ENCODE results near the gene FAM219B. TPM values are rescaled to one million over a fixed set of nuclear protein-coding genes. Genes with fewer than 3 reads are reported as not detected.

Gene FAM219B
- total RNA-seq, 6 experiments from 2014 or later = 40.6 to 61.4 (median 51.8) TPM

DNA sequence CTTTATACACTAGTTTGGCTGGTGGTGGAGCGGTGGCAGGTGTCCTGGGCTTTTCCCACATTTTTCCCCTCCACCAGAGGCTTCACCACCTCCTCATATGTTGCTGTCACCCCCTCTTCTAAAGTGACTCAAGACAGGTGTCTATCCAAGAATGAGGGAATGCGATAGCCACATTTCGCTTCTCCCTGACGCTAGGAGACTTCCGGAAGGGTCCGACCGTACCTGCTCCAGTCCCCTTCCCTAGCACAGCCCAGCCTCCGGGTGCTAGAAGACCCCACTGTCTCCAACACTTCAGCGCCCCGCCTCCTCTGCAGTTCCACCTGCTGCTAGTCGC lies 34.0 kb downstream of the FAM219B start:
- Mint-ChIP-seq H3K27me3 (ENCODE audit: insufficient read depth) (peaks cover 6% of the 10 kb centered on the region), H3K27ac (peak overlapping the region; percentile 96), H3K4me3 (peak overlapping the region; percentile 99), H3K9me3 (no peaks in the 10 kb centered on the region), H3K36me3 (ENCODE audit: low read depth) (peaks cover 15% of the 10 kb centered on the region), H3K4me1 (ENCODE audit: low read depth) (peaks cover 38% of the 10 kb centered on the region)
- TF ChIP-seq, protein P1, sequence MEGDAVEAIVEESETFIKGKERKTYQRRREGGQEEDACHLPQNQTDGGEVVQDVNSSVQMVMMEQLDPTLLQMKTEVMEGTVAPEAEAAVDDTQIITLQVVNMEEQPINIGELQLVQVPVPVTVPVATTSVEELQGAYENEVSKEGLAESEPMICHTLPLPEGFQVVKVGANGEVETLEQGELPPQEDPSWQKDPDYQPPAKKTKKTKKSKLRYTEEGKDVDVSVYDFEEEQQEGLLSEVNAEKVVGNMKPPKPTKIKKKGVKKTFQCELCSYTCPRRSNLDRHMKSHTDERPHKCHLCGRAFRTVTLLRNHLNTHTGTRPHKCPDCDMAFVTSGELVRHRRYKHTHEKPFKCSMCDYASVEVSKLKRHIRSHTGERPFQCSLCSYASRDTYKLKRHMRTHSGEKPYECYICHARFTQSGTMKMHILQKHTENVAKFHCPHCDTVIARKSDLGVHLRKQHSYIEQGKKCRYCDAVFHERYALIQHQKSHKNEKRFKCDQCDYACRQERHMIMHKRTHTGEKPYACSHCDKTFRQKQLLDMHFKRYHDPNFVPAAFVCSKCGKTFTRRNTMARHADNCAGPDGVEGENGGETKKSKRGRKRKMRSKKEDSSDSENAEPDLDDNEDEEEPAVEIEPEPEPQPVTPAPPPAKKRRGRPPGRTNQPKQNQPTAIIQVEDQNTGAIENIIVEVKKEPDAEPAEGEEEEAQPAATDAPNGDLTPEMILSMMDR (IDR thresholded peaks at IDR 0.05) = no peak
- no peak for DNase-seq

- DNase-seq = no peak
- Mint-ChIP-seq H3K4me3 (peak overlapping the region; percentile 43; the same call in 1 of the 2 replicates), H3K27ac (peak overlapping the region; percentile 52; the same call in 1 of the 2 replicates), H3K4me1 (ENCODE audit: low read depth) (peaks cover 55% of the 10 kb centered on the region), H3K36me3 (ENCODE audit: low read depth) (peaks cover 20% of the 10 kb centered on the region), H3K27me3 (ENCODE audit: insufficient read depth) (peaks cover 2% of the 10 kb centered on the region), H3K9me3 (no peaks in the 10 kb centered on the region)
- TF ChIP-seq, protein P1 (IDR thresholded peaks at IDR 0.05) = no peak
Measured at GRCh38 chr15:74870436-74871215, 36.0 kb downstream of the FAM219B start.

- Mint-ChIP-seq H3K36me3 (ENCODE audit: low read depth) (peaks cover 20% of the 10 kb centered on the region), H3K4me1 (ENCODE audit: low read depth) (peaks cover 60% of the 10 kb centered on the region), H3K27ac (peak overlapping the region; percentile 52), H3K4me3 (no peak overlapping the region), H3K9me3 (no peaks in the 10 kb centered on the region), H3K27me3 (ENCODE audit: insufficient read depth) (peaks cover 2% of the 10 kb centered on the region)
- TF ChIP-seq, protein P1 (IDR thresholded peaks at IDR 0.05) = no peak
- DNase-seq = no peak
Measured at GRCh38 chr15:74869726-74870407, 36.8 kb downstream of the FAM219B start.

DNA sequence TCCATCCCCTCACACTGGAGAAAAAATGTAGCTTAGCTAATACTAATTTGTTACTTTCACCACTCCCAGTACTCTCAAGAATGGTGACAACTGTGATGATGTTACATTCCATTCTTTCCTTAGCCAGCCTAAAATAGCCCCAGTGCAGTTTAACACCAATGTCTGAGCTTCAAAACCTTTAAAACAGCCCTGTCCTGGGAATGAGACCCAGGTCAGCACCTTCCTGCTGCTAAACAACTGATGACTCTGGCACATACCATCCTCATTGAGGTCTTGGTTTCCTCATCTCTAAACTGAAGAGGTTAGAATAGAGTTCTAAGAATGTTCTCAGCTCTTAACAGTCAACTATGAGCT lies 37.3 kb downstream of the FAM219B start:
- no peaks in the 10 kb centered on the region for H3K9me3 Mint-ChIP-seq
- peaks cover 20% of the 10 kb centered on the region for H3K36me3 Mint-ChIP-seq (ENCODE audit: low read depth)
- no peak overlapping the region for H3K4me3 Mint-ChIP-seq
- no peak for DNase-seq
- H3K27ac Mint-ChIP-seq = no peak overlapping the region
- H3K4me1 Mint-ChIP-seq (ENCODE audit: low read depth) = peaks cover 64% of the 10 kb centered on the region
- TF ChIP-seq, protein P1 (IDR thresholded peaks at IDR 0.05) = no peak
- peaks cover 2% of the 10 kb centered on the region for H3K27me3 Mint-ChIP-seq (ENCODE audit: insufficient read depth)

DNA sequence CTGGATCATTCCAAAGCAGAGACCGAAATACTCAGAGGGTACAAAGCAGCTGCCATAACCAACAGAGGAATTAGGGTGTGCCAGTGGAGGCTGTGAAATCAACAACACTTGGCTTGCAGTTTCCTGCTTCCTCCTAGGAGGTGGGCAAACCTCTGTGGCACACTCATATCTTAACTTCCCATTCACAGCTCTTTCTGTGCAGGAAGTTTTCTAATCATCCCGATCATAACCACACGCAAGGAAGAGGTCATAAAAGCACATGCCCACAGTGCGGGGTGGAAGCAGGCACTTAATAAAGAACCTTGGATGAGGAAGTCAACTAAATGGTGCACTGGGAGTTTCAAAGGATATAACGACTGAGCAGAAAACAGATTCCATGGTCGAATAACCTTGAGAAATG lies 38.6 kb downstream of the FAM219B start:
- DNase-seq = no peak
- Mint-ChIP-seq H3K9me3 (no peaks in the 10 kb centered on the region), H3K27ac (no peak overlapping the region), H3K27me3 (ENCODE audit: insufficient read depth) (peaks cover 2% of the 10 kb centered on the region), H3K36me3 (ENCODE audit: low read depth) (peaks cover 20% of the 10 kb centered on the region), H3K4me1 (ENCODE audit: low read depth) (peaks cover 70% of the 10 kb centered on the region), H3K4me3 (no peak overlapping the region)
- TF ChIP-seq, protein P1 (IDR thresholded peaks at IDR 0.05) = no peak
